ENCODE data around the gene GALNT10.

The GALNT10 gene

DNA sequence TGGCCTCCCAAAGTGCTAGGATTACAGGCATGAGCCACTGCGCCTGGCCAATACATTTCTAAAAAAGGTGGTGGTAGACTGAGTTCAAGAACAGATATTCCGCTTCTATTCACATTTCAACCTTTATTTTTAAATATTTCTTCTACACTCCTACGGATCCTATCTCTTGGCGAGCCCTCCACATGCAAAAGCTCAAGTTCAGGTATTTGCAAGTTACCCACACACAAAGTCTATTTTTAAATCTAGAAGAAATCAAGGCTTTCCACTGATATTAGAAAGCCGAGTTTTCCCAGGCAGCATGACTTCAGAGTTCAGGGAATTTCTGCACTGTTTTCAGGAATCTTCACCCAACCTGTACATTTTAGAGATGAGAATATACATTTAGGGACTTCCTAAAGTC lies 153.9 kb downstream of the GALNT10 start:
- no peak overlapping the region for H3K27ac ChIP-seq (ENCODE audit: low read depth, low read length)
- no peak overlapping the region for H3K9ac ChIP-seq (ENCODE audit: low read depth, low read length)

GRCh38 chr5:154345255-154345952 lies 154.9 kb downstream of the GALNT10 start:
- H3K27ac ChIP-seq (ENCODE audit: low read depth, low read length), result no peak overlapping the region
- no peaks in the 10 kb centered on the region for H3K4me1 ChIP-seq (ENCODE audit: control insufficient read depth, insufficient read depth, low read length)
- no peak overlapping the region for H3K4me3 ChIP-seq (ENCODE audit: low read depth, low read length)
- no peaks in the 10 kb centered on the region for H3K9me3 ChIP-seq (ENCODE audit: control insufficient read depth, insufficient read depth, low read length)
- H3K9ac ChIP-seq (ENCODE audit: low read depth, low read length), result no peak overlapping the region
- no peaks in the 10 kb centered on the region for H3K36me3 ChIP-seq (ENCODE audit: control insufficient read depth, insufficient read depth, low read length)
- no peaks in the 10 kb centered on the region for H3K27me3 ChIP-seq (ENCODE audit: control insufficient read depth, insufficient read depth, low read length)

More for the DNA sequence above, 153.9 kb downstream of the GALNT10 start:
- Histone ChIP-seq H3K9me3 (ENCODE audit: control insufficient read depth, insufficient read depth, low read length) (no peaks in the 10 kb centered on the region), H3K4me3 (ENCODE audit: low read depth, low read length) (no peak overlapping the region), H3K4me1 (ENCODE audit: control insufficient read depth, insufficient read depth, low read length) (no peaks in the 10 kb centered on the region), H3K27me3 (ENCODE audit: control insufficient read depth, insufficient read depth, low read length) (no peaks in the 10 kb centered on the region), H3K36me3 (ENCODE audit: control insufficient read depth, insufficient read depth, low read length) (no peaks in the 10 kb centered on the region)

- no peak overlapping the region for H3K4me3 ChIP-seq (ENCODE audit: low read depth, low read length)
- no peak overlapping the region for H3K9ac ChIP-seq (ENCODE audit: low read depth, low read length)
- no peaks in the 10 kb centered on the region for H3K9me3 ChIP-seq (ENCODE audit: control insufficient read depth, insufficient read depth, low read length)
- no peak overlapping the region for H3K27ac ChIP-seq (ENCODE audit: low read depth, low read length)
- no peaks in the 10 kb centered on the region for H3K36me3 ChIP-seq (ENCODE audit: control insufficient read depth, insufficient read depth, low read length)
- H3K27me3 ChIP-seq (ENCODE audit: control insufficient read depth, insufficient read depth, low read length), result no peaks in the 10 kb centered on the region
- H3K4me1 ChIP-seq (ENCODE audit: control insufficient read depth, insufficient read depth, low read length), result no peaks in the 10 kb centered on the region
Observed at GRCh38 chr5:154346427-154346826, 155.9 kb downstream of the GALNT10 start.

GRCh38 chr5:154349626-154350264 lies 159.2 kb downstream of the GALNT10 start:
- Histone ChIP-seq H3K9ac (ENCODE audit: low read depth, low read length) (no peak overlapping the region), H3K36me3 (ENCODE audit: control insufficient read depth, insufficient read depth, low read length) (no peaks in the 10 kb centered on the region), H3K4me1 (ENCODE audit: control insufficient read depth, insufficient read depth, low read length) (peaks cover 2% of the 10 kb centered on the region; the same call in 1 of the 2 replicates)

DNA sequence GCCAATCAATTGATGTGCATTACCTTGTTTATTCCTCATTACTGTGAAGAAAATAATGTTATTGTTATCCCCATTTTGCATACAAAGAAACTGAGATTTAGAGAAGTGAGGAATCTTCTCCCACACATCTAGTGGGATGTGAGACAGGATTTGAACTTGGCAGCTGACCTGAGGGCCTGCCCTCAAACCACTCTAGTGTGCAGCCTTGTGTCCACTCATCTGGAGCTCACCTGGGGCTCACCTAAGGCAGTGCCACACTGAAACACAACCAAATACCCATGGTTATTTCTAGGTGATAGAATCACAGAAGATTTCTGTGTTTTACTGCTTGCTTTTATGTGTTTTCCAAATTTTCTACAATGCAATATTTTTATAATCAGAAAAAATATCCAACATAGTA lies 160.6 kb downstream of the GALNT10 start:
- H3K9me3 ChIP-seq (ENCODE audit: control insufficient read depth, insufficient read depth, low read length), result no peaks in the 10 kb centered on the region

More at GRCh38 chr5:154349626-154350264, 159.2 kb downstream of the GALNT10 start:
- Histone ChIP-seq H3K9me3 (ENCODE audit: control insufficient read depth, insufficient read depth, low read length) (no peaks in the 10 kb centered on the region), H3K27ac (ENCODE audit: low read depth, low read length) (no peak overlapping the region), H3K27me3 (ENCODE audit: control insufficient read depth, insufficient read depth, low read length) (no peaks in the 10 kb centered on the region), H3K4me3 (ENCODE audit: low read depth, low read length) (no peak overlapping the region)

GRCh38 chr5:154351566-154351965 lies 161.0 kb downstream of the GALNT10 start:
- H3K36me3 ChIP-seq (ENCODE audit: control insufficient read depth, insufficient read depth, low read length), result no peaks in the 10 kb centered on the region
- no peaks in the 10 kb centered on the region for H3K27me3 ChIP-seq (ENCODE audit: control insufficient read depth, insufficient read depth, low read length)
- no peak overlapping the region for H3K4me3 ChIP-seq (ENCODE audit: low read depth, low read length)
- no peak overlapping the region for H3K9ac ChIP-seq (ENCODE audit: low read depth, low read length)
- no peak overlapping the region for H3K27ac ChIP-seq (ENCODE audit: low read depth, low read length)
- H3K9me3 ChIP-seq (ENCODE audit: control insufficient read depth, insufficient read depth, low read length), result no peaks in the 10 kb centered on the region
- peaks cover 17% of the 10 kb centered on the region for H3K4me1 ChIP-seq (ENCODE audit: control insufficient read depth, insufficient read depth, low read length)

More for the DNA sequence above, 160.6 kb downstream of the GALNT10 start:
- Histone ChIP-seq H3K27ac (ENCODE audit: low read depth, low read length) (no peak overlapping the region), H3K27me3 (ENCODE audit: control insufficient read depth, insufficient read depth, low read length) (no peaks in the 10 kb centered on the region), H3K9ac (ENCODE audit: low read depth, low read length) (no peak overlapping the region), H3K4me1 (ENCODE audit: control insufficient read depth, insufficient read depth, low read length) (peaks cover 14% of the 10 kb centered on the region), H3K4me3 (ENCODE audit: low read depth, low read length) (no peak overlapping the region), H3K36me3 (ENCODE audit: control insufficient read depth, insufficient read depth, low read length) (no peaks in the 10 kb centered on the region)

GRCh38 chr5:154352960-154353548 lies 162.5 kb downstream of the GALNT10 start:
- Histone ChIP-seq H3K36me3 (ENCODE audit: control insufficient read depth, insufficient read depth, low read length) (no peaks in the 10 kb centered on the region), H3K9ac (ENCODE audit: low read depth, low read length) (no peak overlapping the region), H3K4me1 (ENCODE audit: control insufficient read depth, insufficient read depth, low read length) (peaks cover 17% of the 10 kb centered on the region), H3K27ac (ENCODE audit: low read depth, low read length) (no peak overlapping the region), H3K27me3 (ENCODE audit: control insufficient read depth, insufficient read depth, low read length) (no peaks in the 10 kb centered on the region), H3K4me3 (ENCODE audit: low read depth, low read length) (no peak overlapping the region), H3K9me3 (ENCODE audit: control insufficient read depth, insufficient read depth, low read length) (no peaks in the 10 kb centered on the region)

DNA sequence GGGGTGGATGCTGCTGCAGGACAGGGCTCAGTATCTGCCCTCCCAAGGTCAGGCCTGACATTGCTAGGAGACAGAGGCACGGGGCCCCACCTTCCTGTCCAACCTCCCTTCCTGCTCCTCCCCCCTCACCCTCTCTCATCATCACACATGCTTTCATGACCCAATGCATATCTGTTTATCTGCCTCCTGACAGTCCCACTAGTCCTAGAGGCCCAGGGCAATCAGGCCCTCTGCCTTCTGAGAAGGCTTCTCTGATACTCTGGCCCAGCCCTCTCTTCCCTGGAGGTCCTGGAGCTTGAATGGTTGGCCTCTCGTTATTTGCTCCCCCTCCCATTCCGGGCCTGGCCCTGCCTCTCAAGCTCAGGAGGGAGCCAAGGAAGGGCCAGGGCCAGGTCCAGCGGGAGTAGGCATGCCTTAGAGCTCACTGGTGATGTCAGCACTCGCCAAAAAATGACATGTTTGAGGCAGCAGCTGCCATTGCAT lies 164.6 kb downstream of the GALNT10 start:
- Histone ChIP-seq H3K4me1 (ENCODE audit: control insufficient read depth, insufficient read depth, low read length) (peaks cover 19% of the 10 kb centered on the region), H3K9me3 (ENCODE audit: control insufficient read depth, insufficient read depth, low read length) (no peaks in the 10 kb centered on the region), H3K27ac (ENCODE audit: low read depth, low read length) (no peak overlapping the region)

DNA sequence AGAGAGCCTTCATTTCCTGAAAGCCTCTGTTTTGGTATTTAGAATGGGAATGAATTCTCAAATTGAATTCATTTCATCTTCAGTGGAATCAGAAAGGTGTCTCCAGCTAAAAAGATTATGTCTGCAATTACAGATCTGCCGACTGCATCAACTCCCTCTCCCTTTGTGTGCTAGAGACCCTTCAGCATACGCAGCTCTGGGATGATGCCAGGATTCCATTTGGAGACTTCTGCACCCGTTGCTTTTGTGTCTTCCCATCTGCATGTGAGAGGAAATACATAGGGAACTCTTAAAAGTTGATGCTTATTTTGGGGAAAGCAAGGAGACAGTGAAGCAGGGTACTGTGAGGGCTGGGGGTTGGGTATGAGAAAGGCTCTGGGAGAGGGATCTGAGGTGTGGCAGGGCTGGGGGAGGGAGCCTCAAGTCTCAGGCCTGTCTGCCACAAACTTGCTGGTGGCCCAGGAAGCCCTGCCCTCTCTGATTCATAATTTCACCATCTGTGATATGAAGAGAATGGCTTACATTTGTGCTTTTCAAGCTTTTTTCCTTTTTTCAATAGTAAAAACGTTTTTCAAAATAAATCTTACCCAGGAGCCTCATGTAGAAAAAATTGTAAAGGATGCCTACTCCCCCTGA lies 165.6 kb downstream of the GALNT10 start:
- Histone ChIP-seq H3K4me1 (ENCODE audit: control insufficient read depth, insufficient read depth, low read length) (peaks cover 19% of the 10 kb centered on the region), H3K27me3 (ENCODE audit: control insufficient read depth, insufficient read depth, low read length) (no peaks in the 10 kb centered on the region), H3K4me3 (ENCODE audit: low read depth, low read length) (no peak overlapping the region), H3K9me3 (ENCODE audit: control insufficient read depth, insufficient read depth, low read length) (no peaks in the 10 kb centered on the region), H3K27ac (ENCODE audit: low read depth, low read length) (no peak overlapping the region), H3K36me3 (ENCODE audit: control insufficient read depth, insufficient read depth, low read length) (no peaks in the 10 kb centered on the region), H3K9ac (ENCODE audit: low read depth, low read length) (no peak overlapping the region)

More for the DNA sequence above, 164.6 kb downstream of the GALNT10 start:
- Histone ChIP-seq H3K9ac (ENCODE audit: low read depth, low read length) (no peak overlapping the region), H3K36me3 (ENCODE audit: control insufficient read depth, insufficient read depth, low read length) (no peaks in the 10 kb centered on the region), H3K4me3 (ENCODE audit: low read depth, low read length) (no peak overlapping the region), H3K27me3 (ENCODE audit: control insufficient read depth, insufficient read depth, low read length) (no peaks in the 10 kb centered on the region)

GRCh38 chr5:154356958-154357357 lies 166.4 kb downstream of the GALNT10 start:
- no peak overlapping the region for H3K27ac ChIP-seq (ENCODE audit: low read depth, low read length)
- no peaks in the 10 kb centered on the region for H3K36me3 ChIP-seq (ENCODE audit: control insufficient read depth, insufficient read depth, low read length)
- no peaks in the 10 kb centered on the region for H3K27me3 ChIP-seq (ENCODE audit: control insufficient read depth, insufficient read depth, low read length)
- no peak overlapping the region for H3K9ac ChIP-seq (ENCODE audit: low read depth, low read length)
- peaks cover 19% of the 10 kb centered on the region for H3K4me1 ChIP-seq (ENCODE audit: control insufficient read depth, insufficient read depth, low read length)
- no peaks in the 10 kb centered on the region for H3K9me3 ChIP-seq (ENCODE audit: control insufficient read depth, insufficient read depth, low read length)
- H3K4me3 ChIP-seq (ENCODE audit: low read depth, low read length), result no peak overlapping the region
